Endothelial cell of umbilical vein (primary cell): ENCODE data around the gene P2RY1. TPM values are rescaled to one million over a fixed set of nuclear protein-coding genes. Genes with fewer than 3 reads are reported as not detected.

Source experiments
- BruUV-seq: library from RNA; stranded (reverse); fragments of 400-500 nt; replicated peaks from 2 replicates; lab custom pipeline; 2021; lab: Mats Ljungman, UMichigan
- CTCF ChIA-PET: fragments of 300-600, 350-600 bp; sonication (Branson Sonifier 250); formaldehyde crosslinking; loops from one replicate; lab custom pipeline; 2021; ENCODE audit warnings: antibody characterized with exemption, inconsistent platforms; lab: Charles Lee
- POLR2A ChIA-PET: fragments of 300-600, 350-600 bp; sonication (Branson Sonifier 250); formaldehyde crosslinking; loops from one replicate; lab custom pipeline; 2021; ENCODE audit warnings: antibody characterized with exemption, inconsistent platforms; lab: Charles Lee
- DNase-seq: peaks from one replicate; pipeline ENCODE4 v3.0.0-alpha.2; 2011; ENCODE audit warnings: low read depth, low spot score
- FAIRE-seq: peaks from 2 replicates; lab custom pipeline; 2011; peaks lifted over from hg19 to GRCh38; lab: Jason Lieb, UNC
- H2AFZ ChIP-seq: 2 replicates; pipeline ENCODE4 v1.6.0; 2012; ENCODE audit warnings: low read depth, low read length, control low read depth, inconsistent platforms
- H3K27ac ChIP-seq: 2 replicates; pipeline ENCODE4 v1.5.1; 2011; ENCODE audit warnings: low read depth, mild to moderate bottlenecking, control low read depth, low read length, moderate library complexity; ENCODE audit not compliant: insufficient read depth
- H3K27me3 ChIP-seq, 2 experiments: 2 replicates each; pipeline versions ENCODE4 v1.6.0 to v1.6.1; 2011; ENCODE audit warnings: low read length in 2 of 2, mixed read lengths in 1 of 2; ENCODE audit not compliant: control insufficient read depth in 2 of 2, insufficient read depth in 2 of 2
- H3K36me3 ChIP-seq, 2 experiments: 2 replicates in 1 of 2; 3 replicates in 1 of 2; pipeline ENCODE4 v1.5.1; 2011; ENCODE audit warnings: low read length in 2 of 2, mild to moderate bottlenecking in 1 of 2, moderate library complexity in 1 of 2; ENCODE audit not compliant: control insufficient read depth in 2 of 2, insufficient read depth in 2 of 2; ENCODE audit errors: extremely low read depth in 1 of 2
- H3K4me1 ChIP-seq: 3 replicates; pipeline ENCODE4 v1.5.1; 2011; ENCODE audit warnings: mild to moderate bottlenecking, low read length; ENCODE audit not compliant: control insufficient read depth, insufficient read depth; ENCODE audit errors: extremely low read depth
- H3K4me2 ChIP-seq: 2 replicates; pipeline ENCODE4 v1.6.1; 2011; ENCODE audit warnings: low read length, control low read depth, mixed read lengths; ENCODE audit not compliant: insufficient read depth
- H3K4me3 ChIP-seq, 3 experiments: fragments of 200-600 bp in 1 of 3; sonication (generic), shearing (Covaris generic) in 1 of 3; replicated peaks in 1 of 3; 2 replicates each; pipeline ENCODE4 v1.5.1; 2011 to 2016; ENCODE audit warnings: control low read depth in 3 of 3, low read length in 3 of 3, mild to moderate bottlenecking in 2 of 3, inconsistent platforms in 1 of 3, low read depth in 1 of 3, moderate library complexity in 1 of 3; ENCODE audit not compliant: insufficient read depth in 1 of 3
- H3K79me2 ChIP-seq: 2 replicates; pipeline ENCODE4 v1.6.0; 2012; ENCODE audit warnings: low read length, inconsistent platforms; ENCODE audit not compliant: control insufficient read depth, insufficient read depth
- H3K9ac ChIP-seq: replicated peaks from 2 replicates; pipeline ENCODE3; 2011; ENCODE audit warnings: low read length, control low read depth; ENCODE audit not compliant: insufficient read depth; ENCODE audit errors: extremely low read depth
- H3K9me1 ChIP-seq: replicated peaks from 3 replicates; pipeline ENCODE4 v1.6.0; 2011; ENCODE audit warnings: mild to moderate bottlenecking, low read length; ENCODE audit not compliant: control insufficient read depth, insufficient read depth; ENCODE audit errors: extremely low read depth
- H3K9me3 ChIP-seq: replicated peaks from 2 replicates; pipeline ENCODE4 v1.5.1; 2012; ENCODE audit warnings: low read length, inconsistent platforms; ENCODE audit not compliant: control insufficient read depth, insufficient read depth
- H4K20me1 ChIP-seq: replicated peaks from 2 replicates; pipeline ENCODE3; 2011; ENCODE audit warnings: mild to moderate bottlenecking, low read length; ENCODE audit not compliant: control insufficient read depth, insufficient read depth; ENCODE audit errors: extremely low read depth
- EZH2 ChIP-seq: IDR thresholded peaks from 2 replicates; pipeline ENCODE4 v1.6.1; 2012; ENCODE audit warnings: borderline replicate concordance, low read depth, mild to moderate bottlenecking, moderate library complexity, low read length, inconsistent platforms; ENCODE audit not compliant: severe bottlenecking
- FOS ChIP-seq: IDR thresholded peaks from 2 replicates; pipeline ENCODE4 v1.6.1; 2011; ENCODE audit warnings: mild to moderate bottlenecking, low read length, moderate library complexity, borderline replicate concordance; ENCODE audit not compliant: insufficient read depth
- GATA2 ChIP-seq: IDR thresholded peaks from 2 replicates; pipeline ENCODE4 v1.7.0; 2011; ENCODE audit warnings: low read depth, mild to moderate bottlenecking, moderate library complexity, mixed read lengths, low read length; ENCODE audit not compliant: insufficient read length, insufficient read depth
- MAX ChIP-seq: IDR thresholded peaks from 2 replicates; pipeline ENCODE4 v1.6.1; 2011; ENCODE audit not compliant: insufficient read depth, insufficient read length
- MYC ChIP-seq: IDR thresholded peaks from one replicate; pipeline ENCODE4 v1.6.1; 2011; ENCODE audit warnings: mild to moderate bottlenecking, low read depth, low read length
- POLR2A ChIP-seq: IDR thresholded peaks from 2 replicates; pipeline ENCODE4 v1.6.1; 2012; ENCODE audit warnings: low read depth, mild to moderate bottlenecking, control low read depth, low read length
- POLR2AphosphoS5 ChIP-seq: IDR thresholded peaks from 2 replicates; pipeline ENCODE4 v1.6.1; 2012; ENCODE audit warnings: low read depth, mild to moderate bottlenecking, control low read depth, low read length, moderate library complexity; ENCODE audit not compliant: insufficient read depth
- dilution Hi-C: fragments of 300-500 bp; cut with MboI; formaldehyde crosslinking; loops from one replicate; pipeline ENCODE4 v1.15.0; 2019; ENCODE audit warnings: low sequenced_read_pairs; ENCODE audit not compliant: extremely low pct_ligation_motif_present
- intact Hi-C: fragments of 100-400 bp; cut with micrococcal nuclease; formaldehyde crosslinking; loops from one replicate; pipeline ENCODE4 v1.10.0; 2022
- polyA plus RNA-seq, 4 experiments: library from polyadenylated mRNA; depleted of rRNA in 3 of 4; stranded (reverse) in 3 of 4; unstranded in 1 of 4; fragments of >200 nt; gene quantifications; 2 replicates each; pipeline versions ENCODE4 v1.2.1 to v1.2.3, GENCODE V29; 2011 to 2012; ENCODE audit warnings: missing spikeins in 1 of 4
- small RNA-seq: library from RNA; depleted of rRNA; stranded (forward); fragments of <200 nt; gene quantifications from one replicate; pipeline ENCODE3, GENCODE V24; 2012; ENCODE audit warnings: low replicate concordance, low read depth; ENCODE audit not compliant: insufficient read depth, insufficient read length
- total RNA-seq: library from RNA; stranded (reverse); gene quantifications from 2 replicates; pipeline ENCODE4 v1.2.3, GENCODE V29; 2021

P2RY1 gene
- total and polyA plus RNA-seq, 2 donors (not counting 3 experiments of a cell fraction or from before 2014, with no cell fraction given): 0.81 to 1.7 TPM

DNA sequence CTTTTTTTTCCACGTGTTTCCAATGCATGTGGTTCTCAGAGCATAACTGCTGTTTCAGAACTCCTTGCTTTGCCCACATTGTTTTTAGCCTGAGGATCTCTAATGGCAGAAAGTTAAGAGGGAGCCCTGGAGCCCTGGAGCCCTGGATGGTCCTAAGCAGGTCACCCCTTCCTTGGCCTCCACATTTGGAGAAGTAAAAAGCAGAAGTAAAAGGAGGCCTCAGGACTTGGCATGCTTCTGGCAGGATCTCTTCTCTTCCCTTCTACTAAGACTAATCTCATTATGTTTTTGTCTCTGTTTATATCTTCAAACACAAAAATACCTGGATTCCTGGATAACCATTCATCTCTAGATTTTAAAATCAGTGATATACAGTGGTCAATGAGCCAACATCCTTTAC is 50.1 kb downstream of the P2RY1 start:
- H2AFZ ChIP-seq: no peak overlapping the region
- H3K4me2 ChIP-seq: no peak overlapping the region
- ChIA-PET CTCF (interaction anchor here (0.6 kb wide), 1 partner anchor 1075 kb away, joined by 3 read pairs; no protein-coding TSS in a partner anchor), POLR2A (no interaction called here)
- no peak for FAIRE-seq
- H3K9me1 ChIP-seq: no peaks in the 10 kb centered on the region
- intact Hi-C loops (no loop called here), dilution Hi-C loops (no loop called here)
- TF ChIP-seq POLR2AphosphoS5 (no peak), GATA2 (no peak), FOS (no peak), EZH2 (no peak), MYC (no peak), MAX (no peak), POLR2A (no peak)
- H3K79me2 ChIP-seq: no peaks in the 10 kb centered on the region
- H3K4me3 ChIP-seq: no peak overlapping the region
- no peaks in the 10 kb centered on the region for H3K9me3 ChIP-seq
- no TSS peak for BruUV-seq
- H3K27me3 ChIP-seq: no peaks in the 10 kb centered on the region
- H3K9ac ChIP-seq: no peak overlapping the region
- no peaks in the 10 kb centered on the region for H3K4me1 ChIP-seq
- no peak overlapping the region for H3K27ac ChIP-seq
- DNase-seq: no peak
- H3K36me3 ChIP-seq: no peaks in the 10 kb centered on the region
- no peaks in the 10 kb centered on the region for H4K20me1 ChIP-seq

Small RNA genes lying within 50 kb of the gene (small RNA-seq; reads per million reads assigned to genes)
- not detected for gene ATP5MGP5
